Measurements from ENCODE around the gene CERS4. TPM values are rescaled to one million over a fixed set of nuclear protein-coding genes. Genes with fewer than 3 reads are reported as not detected.
A peak's percentile ranks its signal among the peaks of the same experiment; 100 is the strongest.
"Not testable (repeated sequence)": the region's sequence is repeated elsewhere in the genome, so short reads cannot be mapped to it uniquely, and the experiment has no call there.

Gene CERS4
- total RNA-seq, 4 donors from 2014 or later = 56.9 to 73.5 (median 67.1) TPM

DNA sequence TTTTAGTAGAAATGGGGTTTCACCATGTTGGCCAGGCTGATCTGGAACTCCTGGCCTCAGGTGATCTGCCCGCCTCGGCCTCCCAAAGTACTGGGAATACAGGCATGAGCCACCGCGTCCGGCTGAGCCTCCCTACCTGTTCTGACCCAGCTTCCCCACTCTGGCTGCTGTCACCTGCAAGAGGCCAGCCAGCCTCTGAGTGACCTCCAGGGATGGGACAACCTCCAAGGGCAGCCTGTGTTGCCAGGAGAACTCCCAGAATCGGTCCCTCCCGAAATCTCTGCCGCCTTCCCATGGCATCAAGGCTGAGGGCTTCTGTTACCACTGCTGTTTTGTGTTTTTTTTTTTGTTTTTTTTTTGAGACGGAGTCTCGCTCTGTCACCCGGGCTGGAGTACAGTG, 11.3 kb downstream of the CERS4 start:
- peak overlapping the region in 2 of 4 donors; percentile 73 for H3K27ac ChIP-seq
- WGBS, 2 donors = 87 to 91% methylated on average over 11 of the region's 11 CpGs
- H3K4me3 ChIP-seq = no peak overlapping the region
- TF ChIP-seq EP300 (IDR thresholded peaks at IDR 0.05) = no peak
- TF ChIP-seq, protein P1, sequence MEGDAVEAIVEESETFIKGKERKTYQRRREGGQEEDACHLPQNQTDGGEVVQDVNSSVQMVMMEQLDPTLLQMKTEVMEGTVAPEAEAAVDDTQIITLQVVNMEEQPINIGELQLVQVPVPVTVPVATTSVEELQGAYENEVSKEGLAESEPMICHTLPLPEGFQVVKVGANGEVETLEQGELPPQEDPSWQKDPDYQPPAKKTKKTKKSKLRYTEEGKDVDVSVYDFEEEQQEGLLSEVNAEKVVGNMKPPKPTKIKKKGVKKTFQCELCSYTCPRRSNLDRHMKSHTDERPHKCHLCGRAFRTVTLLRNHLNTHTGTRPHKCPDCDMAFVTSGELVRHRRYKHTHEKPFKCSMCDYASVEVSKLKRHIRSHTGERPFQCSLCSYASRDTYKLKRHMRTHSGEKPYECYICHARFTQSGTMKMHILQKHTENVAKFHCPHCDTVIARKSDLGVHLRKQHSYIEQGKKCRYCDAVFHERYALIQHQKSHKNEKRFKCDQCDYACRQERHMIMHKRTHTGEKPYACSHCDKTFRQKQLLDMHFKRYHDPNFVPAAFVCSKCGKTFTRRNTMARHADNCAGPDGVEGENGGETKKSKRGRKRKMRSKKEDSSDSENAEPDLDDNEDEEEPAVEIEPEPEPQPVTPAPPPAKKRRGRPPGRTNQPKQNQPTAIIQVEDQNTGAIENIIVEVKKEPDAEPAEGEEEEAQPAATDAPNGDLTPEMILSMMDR (IDR thresholded peaks at IDR 0.05) = no peak
- TF ChIP-seq POLR2A (IDR thresholded peaks at IDR 0.05) = no peak
- H3K4me1 ChIP-seq = peaks cover 0 to 18% (median 3%) of the 10 kb centered on the region in 4 donors
- H3K36me3 ChIP-seq = peaks cover 0 to 10% (median 0%) of the 10 kb centered on the region in 3 donors
- no peaks in the 10 kb centered on the region for H3K9me3 ChIP-seq
- no peaks in the 10 kb centered on the region for H3K27me3 ChIP-seq
- DNase-seq (ENCODE audit: low spot score in 2 of 2) = no peak

DNA sequence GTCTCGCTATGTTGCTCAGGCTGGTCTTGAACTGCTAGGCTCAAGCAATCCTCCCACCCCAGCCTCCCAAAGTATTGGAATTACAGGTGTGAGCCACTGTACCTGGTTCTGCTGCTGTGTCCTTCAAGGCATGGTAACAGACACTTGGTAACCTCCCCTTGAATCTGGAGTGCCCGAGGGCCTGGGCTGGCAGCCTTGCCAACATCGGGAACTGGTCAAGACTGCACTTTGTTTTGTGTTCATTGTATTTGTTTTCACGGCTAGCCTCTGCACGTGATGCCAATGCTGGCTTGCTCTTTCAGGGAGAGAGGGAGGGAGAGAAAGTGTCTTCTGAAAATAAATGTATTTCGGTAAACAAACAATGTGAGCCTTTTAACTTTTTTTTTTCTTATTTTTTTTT, 12.0 kb downstream of the CERS4 start:
- no peak for DNase-seq (ENCODE audit: low spot score in 2 of 2)
- Histone ChIP-seq H3K27ac (peak overlapping the region in 2 of 4 donors; percentile 73), H3K27me3 (no peaks in the 10 kb centered on the region), H3K36me3 (peaks cover 0 to 14% (median 0%) of the 10 kb centered on the region in 3 donors), H3K9me3 (no peaks in the 10 kb centered on the region), H3K4me1 (peaks cover 0 to 18% (median 3%) of the 10 kb centered on the region in 4 donors), H3K4me3 (no peak overlapping the region)
- TF ChIP-seq EP300 (IDR thresholded peaks at IDR 0.05) = peak in 1 of 2 donors; percentile 9
- TF ChIP-seq, protein P1 (IDR thresholded peaks at IDR 0.05) = no peak
- no peak for TF ChIP-seq POLR2A (IDR thresholded peaks at IDR 0.05)
- WGBS, 2 donors = 31 to 41% methylated on average over 6 of the region's 6 CpGs

DNA sequence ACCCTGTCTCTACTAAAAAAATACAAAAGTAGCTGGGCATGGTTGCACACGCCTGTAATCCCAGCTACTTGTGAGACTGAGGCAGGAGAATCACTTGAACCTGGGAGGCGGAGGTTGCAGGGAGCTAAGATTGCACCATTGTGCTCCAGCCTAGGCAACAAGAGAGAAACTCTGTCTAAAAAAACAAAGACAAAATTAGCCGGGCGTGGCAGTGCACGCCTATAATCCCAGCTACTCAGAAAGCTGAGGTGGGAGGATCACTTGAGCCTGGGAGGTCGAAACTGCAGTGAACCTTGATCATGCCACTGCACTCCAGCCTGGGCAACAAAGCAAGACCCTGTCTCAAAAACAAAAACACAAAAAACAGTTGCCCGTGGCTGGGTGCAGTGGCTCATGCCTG, 14.3 kb downstream of the CERS4 start:
- H3K9me3 ChIP-seq; DNase-seq (ENCODE audit: low spot score in 2 of 2); H3K27ac ChIP-seq; H3K27me3 ChIP-seq; H3K4me3 ChIP-seq: not testable (repeated sequence)
- 64 to 71% methylated on average over 7 of the region's 7 CpGs for WGBS, 2 donors
- Histone ChIP-seq H3K36me3 (peaks cover 0 to 20% (median 0%) of the 10 kb centered on the region in 3 donors), H3K4me1 (peaks cover 0 to 18% (median 3%) of the 10 kb centered on the region in 4 donors)

DNA sequence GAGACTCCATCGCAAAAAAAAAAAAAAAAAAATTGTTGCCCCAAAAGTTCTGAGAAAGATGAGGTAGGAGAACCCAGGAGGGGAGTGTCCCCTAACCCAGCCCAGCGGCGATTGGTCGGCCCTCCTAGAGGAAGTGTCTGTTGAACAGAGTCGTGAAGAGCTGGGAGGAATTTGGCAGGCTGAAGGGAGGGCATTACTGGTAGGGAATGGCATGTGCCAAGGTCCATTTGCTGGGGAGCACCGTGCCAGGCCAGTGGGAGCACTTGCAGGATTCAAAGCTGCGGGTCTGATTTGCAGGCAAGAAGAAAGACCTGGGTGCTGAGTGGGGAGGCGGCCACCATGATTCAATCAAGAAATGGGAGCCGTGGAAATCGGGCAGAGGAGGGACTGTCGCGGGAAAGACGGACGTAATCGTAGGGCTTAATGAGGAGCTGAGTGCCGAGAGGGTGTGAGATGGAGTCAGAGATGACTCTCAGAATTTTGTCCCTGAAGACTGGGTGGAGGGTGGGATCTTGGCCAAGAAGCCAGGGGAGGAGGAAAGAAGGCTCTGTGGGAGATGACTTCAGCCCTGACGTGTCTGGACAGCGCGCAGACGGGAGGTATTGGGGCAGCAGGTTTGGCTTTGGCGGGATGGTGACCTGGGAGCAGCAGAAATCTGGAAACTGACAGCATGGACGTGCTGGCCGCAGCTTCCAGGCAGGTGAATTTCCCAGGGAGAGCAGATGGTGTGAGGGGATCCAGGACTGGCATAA, 15.4 kb downstream of the CERS4 start:
- DNase-seq (ENCODE audit: low spot score in 2 of 2) = peak; percentile 34 to 62
- Histone ChIP-seq H3K4me1 (peaks cover 0 to 18% (median 3%) of the 10 kb centered on the region in 4 donors), H3K4me3 (no peak overlapping the region), H3K27ac (no peak overlapping the region), H3K36me3 (peaks cover 0 to 20% (median 0%) of the 10 kb centered on the region in 3 donors), H3K27me3 (no peaks in the 10 kb centered on the region), H3K9me3 (peaks cover 0 to 2% (median 0%) of the 10 kb centered on the region in 4 donors)
- TF ChIP-seq POLR2A (IDR thresholded peaks at IDR 0.05) (no peak), EP300 (IDR thresholded peaks at IDR 0.05) (no peak)
- TF ChIP-seq, protein P1 (IDR thresholded peaks at IDR 0.05) = no peak
- WGBS, 2 donors = 65 to 72% methylated on average over 22 of the region's 23 CpGs

DNA sequence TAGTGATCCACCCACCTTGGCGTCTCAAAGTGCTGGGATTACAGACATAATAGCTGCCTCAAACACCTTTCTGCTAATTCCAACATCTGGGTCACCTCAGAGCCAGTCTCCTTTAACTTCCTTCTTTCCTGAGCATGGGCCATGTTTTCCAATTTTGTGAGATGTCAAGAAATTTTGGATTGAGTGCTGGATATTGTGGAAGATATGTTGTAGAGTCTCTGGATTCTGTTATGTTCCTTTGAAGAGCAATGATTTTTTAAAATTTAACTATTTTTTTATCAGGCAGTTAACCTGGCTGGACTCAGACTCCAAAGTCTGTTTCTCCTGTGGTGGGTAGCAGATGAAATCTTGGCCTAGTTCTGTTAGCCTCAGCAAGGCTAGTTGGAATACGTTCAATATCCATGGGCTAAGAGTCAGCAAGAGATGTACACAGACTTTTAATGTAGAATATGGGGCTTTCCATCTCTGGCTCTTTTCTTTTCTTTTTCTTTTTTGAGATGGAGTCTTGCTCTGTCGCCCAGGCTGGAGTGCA, 22.0 kb downstream of the CERS4 start:
- H3K4me3 ChIP-seq = no peak overlapping the region
- H3K27ac ChIP-seq = no peak overlapping the region
- peaks cover 0 to 20% (median 6%) of the 10 kb centered on the region in 4 donors for H3K9me3 ChIP-seq
- no peaks in the 10 kb centered on the region for H3K27me3 ChIP-seq
- TF ChIP-seq POLR2A (IDR thresholded peaks at IDR 0.05) = no peak
- no peak for TF ChIP-seq EP300 (IDR thresholded peaks at IDR 0.05)
- TF ChIP-seq, protein P1 (IDR thresholded peaks at IDR 0.05) = no peak
- no peaks in the 10 kb centered on the region for H3K4me1 ChIP-seq
- DNase-seq (ENCODE audit: low spot score in 2 of 2) = no peak
- peaks cover 0 to 53% (median 0%) of the 10 kb centered on the region in 3 donors for H3K36me3 ChIP-seq
- WGBS, 2 donors = 66 to 98% methylated on average over 2 to 3 of the region's 3 CpGs

Measured in tibial nerve (tissue), 4 donors.